Upper lobe of left lung (tissue), 4 donors: ENCODE data around the gene NPR2.

Experiments
- CTCF ChIP-seq, 6 experiments: fragments of 450-650 bp in 4 of 6; fragments of 200-600 bp in 2 of 6; sonication (generic) in 2 of 6; IDR thresholded peaks; one replicate each; pipeline ENCODE4 v1.5.1; 2016 to 2019; ENCODE audit warnings: antibody characterized with exemption in 6 of 6
- EP300 ChIP-seq, 4 donors: sonication (generic); formaldehyde crosslinking; IDR thresholded peaks; one replicate each; pipeline ENCODE4 v1.5.1; 2017; ENCODE audit warnings: antibody characterized with exemption in 4 of 4, control low read depth in 2 of 4
- POLR2AphosphoS5 ChIP-seq, 2 donors: sonication (generic); formaldehyde crosslinking; IDR thresholded peaks; one replicate each; pipeline ENCODE4 v1.5.1; 2017; ENCODE audit warnings: antibody characterized with exemption in 2 of 2

GRCh38 chr9:35839926-35840325 lies 48.5 kb downstream of the NPR2 start:
- no peak for TF ChIP-seq CTCF (IDR thresholded peaks at IDR 0.05)
- no peak for TF ChIP-seq EP300 (IDR thresholded peaks at IDR 0.05)
- no peak for TF ChIP-seq POLR2AphosphoS5 (IDR thresholded peaks at IDR 0.05)
